ENCODE measurements around the gene GLT1D1.

Gene GLT1D1

GRCh38 chr12:128815779-128816642 is 37.3 kb upstream of the GLT1D1 start:
- no peak overlapping the region for H3K4me3 Mint-ChIP-seq
- H3K9me3 Mint-ChIP-seq = no peaks in the 10 kb centered on the region
- peaks cover 74% of the 10 kb centered on the region for H3K4me1 Mint-ChIP-seq
- no peak overlapping the region for H3K27ac Mint-ChIP-seq (ENCODE audit: low read depth)
- ATAC-seq (replicated peaks; ENCODE audit: extremely low read depth, poor library complexity, severe bottlenecking) (no peak), DNase-seq (ENCODE audit: low spot score in 2 of 2) (no peak)
- H3K27me3 Mint-ChIP-seq = no peaks in the 10 kb centered on the region
- H3K36me3 Mint-ChIP-seq (ENCODE audit: insufficient read depth) = peaks cover 14% of the 10 kb centered on the region

- H3K4me3 Mint-ChIP-seq = no peak overlapping the region
- H3K36me3 Mint-ChIP-seq (ENCODE audit: insufficient read depth) = peaks cover 14% of the 10 kb centered on the region
- H3K4me1 Mint-ChIP-seq = peaks cover 74% of the 10 kb centered on the region
These were observed 36.7 kb upstream of the GLT1D1 start for GRCh38 chr12:128816643-128816920.

GRCh38 chr12:128817111-128818015 is 35.9 kb upstream of the GLT1D1 start:
- Mint-ChIP-seq H3K4me1 (peaks cover 76% of the 10 kb centered on the region), H3K36me3 (ENCODE audit: insufficient read depth) (peaks cover 15% of the 10 kb centered on the region), H3K27me3 (no peaks in the 10 kb centered on the region), H3K9me3 (no peaks in the 10 kb centered on the region), H3K27ac (ENCODE audit: low read depth) (peak overlapping the region; percentile 75), H3K4me3 (peak overlapping the region; percentile 63)
- ATAC-seq (replicated peaks; ENCODE audit: extremely low read depth, poor library complexity, severe bottlenecking) (peak; percentile 37), DNase-seq (ENCODE audit: low spot score in 2 of 2) (no peak)

More at GRCh38 chr12:128816643-128816920, 36.7 kb upstream of the GLT1D1 start:
- Mint-ChIP-seq H3K27me3 (no peaks in the 10 kb centered on the region), H3K27ac (ENCODE audit: low read depth) (no peak overlapping the region), H3K9me3 (no peaks in the 10 kb centered on the region)
- no peak for DNase-seq (ENCODE audit: low spot score in 2 of 2)
- ATAC-seq (replicated peaks; ENCODE audit: extremely low read depth, poor library complexity, severe bottlenecking) = no peak

GRCh38 chr12:128818065-128819022 is 34.9 kb upstream of the GLT1D1 start:
- peaks cover 17% of the 10 kb centered on the region for H3K36me3 Mint-ChIP-seq (ENCODE audit: insufficient read depth)
- peaks cover 69% of the 10 kb centered on the region for H3K4me1 Mint-ChIP-seq
- peak overlapping the region; percentile 43 for H3K4me3 Mint-ChIP-seq
- peak overlapping the region; percentile 75 for H3K27ac Mint-ChIP-seq (ENCODE audit: low read depth)
- no peaks in the 10 kb centered on the region for H3K27me3 Mint-ChIP-seq
- ATAC-seq (replicated peaks; ENCODE audit: extremely low read depth, poor library complexity, severe bottlenecking) (no peak), DNase-seq (ENCODE audit: low spot score in 2 of 2) (no peak)
- H3K9me3 Mint-ChIP-seq = no peaks in the 10 kb centered on the region

- Mint-ChIP-seq H3K9me3 (no peaks in the 10 kb centered on the region), H3K36me3 (ENCODE audit: insufficient read depth) (peaks cover 15% of the 10 kb centered on the region), H3K4me1 (peaks cover 58% of the 10 kb centered on the region), H3K4me3 (peak overlapping the region; percentile 20), H3K27ac (ENCODE audit: low read depth) (peak overlapping the region; percentile 75), H3K27me3 (no peaks in the 10 kb centered on the region)
- ATAC-seq (replicated peaks; ENCODE audit: extremely low read depth, poor library complexity, severe bottlenecking) (no peak), DNase-seq (ENCODE audit: low spot score in 2 of 2) (no peak)
These were observed 33.8 kb upstream of the GLT1D1 start for GRCh38 chr12:128819293-128820144.

GRCh38 chr12:128820253-128820652 is 33.0 kb upstream of the GLT1D1 start:
- no peak overlapping the region for H3K4me3 Mint-ChIP-seq
- peak overlapping the region; percentile 82 for H3K27ac Mint-ChIP-seq (ENCODE audit: low read depth)
- DNase-seq (ENCODE audit: low spot score in 2 of 2) = no peak
- peaks cover 54% of the 10 kb centered on the region for H3K4me1 Mint-ChIP-seq
- no peaks in the 10 kb centered on the region for H3K9me3 Mint-ChIP-seq
- ATAC-seq (replicated peaks; ENCODE audit: extremely low read depth, poor library complexity, severe bottlenecking) = no peak
- no peaks in the 10 kb centered on the region for H3K27me3 Mint-ChIP-seq
- peaks cover 15% of the 10 kb centered on the region for H3K36me3 Mint-ChIP-seq (ENCODE audit: insufficient read depth)

- Mint-ChIP-seq H3K27ac (ENCODE audit: low read depth) (peak overlapping the region; percentile 82), H3K9me3 (no peaks in the 10 kb centered on the region), H3K27me3 (no peaks in the 10 kb centered on the region), H3K4me3 (peak overlapping the region; percentile 82), H3K36me3 (ENCODE audit: insufficient read depth) (peaks cover 15% of the 10 kb centered on the region), H3K4me1 (peaks cover 49% of the 10 kb centered on the region)
- ATAC-seq (replicated peaks; ENCODE audit: extremely low read depth, poor library complexity, severe bottlenecking) = peak; percentile 44
- DNase-seq (ENCODE audit: low spot score in 2 of 2) = no peak
These were observed 32.4 kb upstream of the GLT1D1 start for GRCh38 chr12:128820723-128821432.

DNA sequence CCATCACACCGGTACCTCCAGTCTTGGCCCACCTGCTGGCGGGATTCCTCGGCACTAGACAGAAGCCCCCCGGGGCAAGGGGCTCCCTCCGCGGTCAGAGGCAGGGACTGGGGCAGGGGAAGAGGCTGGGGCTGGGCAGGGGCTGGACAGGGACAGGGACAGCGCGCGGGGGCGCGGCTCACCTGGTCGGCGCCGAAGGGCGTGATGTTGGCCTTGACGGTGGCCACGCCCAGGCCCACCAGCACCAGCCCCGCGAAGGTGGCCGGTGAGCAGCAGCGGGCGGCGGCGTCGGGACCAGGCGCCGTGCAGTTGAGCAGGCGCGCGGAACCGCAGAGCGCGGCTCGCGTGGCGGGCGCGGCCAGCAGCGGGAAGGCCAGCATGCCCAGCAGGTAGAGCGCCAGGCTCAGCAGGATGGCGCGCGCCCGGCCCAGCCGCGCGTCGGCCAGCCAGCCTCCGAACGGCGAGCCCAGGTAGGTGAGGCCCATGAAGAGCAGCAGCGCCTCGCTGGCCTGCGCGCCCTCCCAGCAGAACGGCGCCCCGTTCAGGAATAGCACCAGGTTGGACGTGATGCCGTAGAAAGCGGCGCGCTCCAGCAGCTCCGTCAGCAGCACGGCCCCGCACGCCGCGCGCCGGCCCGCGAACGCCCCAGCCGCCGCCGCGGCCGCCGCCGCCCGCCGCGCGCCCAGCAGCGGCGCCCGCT is 29.9 kb upstream of the GLT1D1 start:
- Mint-ChIP-seq H3K9me3 (no peaks in the 10 kb centered on the region), H3K27me3 (no peaks in the 10 kb centered on the region), H3K4me3 (peak overlapping the region; percentile 82), H3K27ac (ENCODE audit: low read depth) (peak overlapping the region; percentile 79), H3K36me3 (ENCODE audit: insufficient read depth) (peaks cover 13% of the 10 kb centered on the region), H3K4me1 (peaks cover 32% of the 10 kb centered on the region)
- no peak for ATAC-seq (replicated peaks; ENCODE audit: extremely low read depth, poor library complexity, severe bottlenecking)
- DNase-seq (ENCODE audit: low spot score in 2 of 2) = no peak

GRCh38 chr12:128823916-128824839 is 29.1 kb upstream of the GLT1D1 start, which contains the start of gene SLC15A4:
TSS of gene SLC15A4 (minus strand) at chr12:128823958. CDS start at chr12:128823943, 15 bp downstream.
- no peaks in the 10 kb centered on the region for H3K9me3 Mint-ChIP-seq
- peak within 1 kb of the TSS; percentile 82 for H3K4me3 Mint-ChIP-seq
- peaks cover 13% of the 10 kb centered on the region for H3K36me3 Mint-ChIP-seq (ENCODE audit: insufficient read depth)
- peak within 1 kb of the TSS; percentile 79 for H3K27ac Mint-ChIP-seq (ENCODE audit: low read depth)
- ATAC-seq (replicated peaks; ENCODE audit: extremely low read depth, poor library complexity, severe bottlenecking) (peak; percentile 87), DNase-seq (ENCODE audit: low spot score in 2 of 2) (peak; percentile 78 to 91)
- H3K4me1 Mint-ChIP-seq = peaks cover 26% of the 10 kb centered on the region
- no peaks in the 10 kb centered on the region for H3K27me3 Mint-ChIP-seq

DNA sequence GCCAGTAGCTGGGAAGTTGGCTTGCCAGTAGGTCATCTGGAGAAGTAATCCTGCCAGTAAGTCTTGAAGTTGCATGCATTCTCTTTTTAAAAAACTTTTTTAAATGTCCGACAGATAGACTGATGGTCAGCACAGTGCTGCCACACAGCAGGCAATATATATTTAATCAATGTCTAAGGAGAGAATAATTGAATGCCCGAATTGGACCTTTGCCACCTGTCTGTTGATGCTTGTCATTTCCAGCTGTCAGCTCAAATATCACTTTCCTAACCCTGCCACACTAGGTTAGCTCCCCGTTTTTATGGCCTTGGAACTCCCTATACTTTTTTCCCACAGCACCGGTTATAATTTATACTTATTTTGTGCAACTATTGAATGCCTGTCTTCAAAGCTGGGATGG is 27.4 kb upstream of the GLT1D1 start:
- Mint-ChIP-seq H3K27me3 (no peaks in the 10 kb centered on the region), H3K36me3 (ENCODE audit: insufficient read depth) (peaks cover 11% of the 10 kb centered on the region), H3K4me1 (peaks cover 29% of the 10 kb centered on the region), H3K9me3 (no peaks in the 10 kb centered on the region), H3K27ac (ENCODE audit: low read depth) (no peak overlapping the region), H3K4me3 (no peak overlapping the region)
- no peak for DNase-seq (ENCODE audit: low spot score in 2 of 2)
- no peak for ATAC-seq (replicated peaks; ENCODE audit: extremely low read depth, poor library complexity, severe bottlenecking)
